Neuronal stem cell (in vitro differentiated cells): ENCODE results near the gene ZNF573.

Experiments
- DNase-seq: peaks from one replicate; pipeline ENCODE4 v3.0.0-alpha.2; 2013; ENCODE audit warnings: low spot score
- H2AFZ ChIP-seq: one replicate; pipeline ENCODE4 v1.6.1; 2013; ENCODE audit warnings: mild to moderate bottlenecking, low read length, inconsistent platforms
- H2AK5ac ChIP-seq: 2 replicates; pipeline ENCODE4 v1.6.1; 2013; ENCODE audit warnings: low read depth, mild to moderate bottlenecking, inconsistent platforms, low read length, moderate library complexity, mixed read lengths
- H2BK120ac ChIP-seq: 2 replicates; pipeline ENCODE4 v1.6.1; 2013; ENCODE audit warnings: low read depth, mild to moderate bottlenecking, inconsistent platforms, low read length, moderate library complexity, mixed read lengths
- H2BK12ac ChIP-seq: one replicate; pipeline ENCODE4 v1.6.1; 2013; ENCODE audit warnings: low read length, inconsistent platforms
- H2BK15ac ChIP-seq: 2 replicates; pipeline ENCODE4 v1.6.1; 2013; ENCODE audit warnings: mild to moderate bottlenecking, low read length, inconsistent platforms, mixed read lengths
- H2BK5ac ChIP-seq: one replicate; pipeline ENCODE4 v1.6.1; 2013; ENCODE audit warnings: inconsistent platforms, mild to moderate bottlenecking, low read length, moderate library complexity
- H3K14ac ChIP-seq: one replicate; pipeline ENCODE4 v1.6.1; 2013; ENCODE audit warnings: low read length, inconsistent platforms
- H3K18ac ChIP-seq: 2 replicates; pipeline ENCODE4 v1.6.1; 2013; ENCODE audit warnings: low read length, inconsistent platforms
- H3K23ac ChIP-seq: 2 replicates; pipeline ENCODE4 v1.6.1; 2013; ENCODE audit warnings: low read depth, mild to moderate bottlenecking, mixed read lengths, low read length, inconsistent platforms; ENCODE audit not compliant: poor library complexity
- H3K27ac ChIP-seq: replicated peaks from 3 replicates; pipeline ENCODE4 v1.5.1; 2013; ENCODE audit warnings: low read length, inconsistent platforms
- H3K27me3 ChIP-seq, 3 experiments: 2 replicates each; pipeline ENCODE4 v1.6.1; 2013; ENCODE audit warnings: low read length in 3 of 3, mild to moderate bottlenecking in 2 of 3, inconsistent platforms in 1 of 3, low read depth in 1 of 3, mixed read lengths in 1 of 3, moderate library complexity in 1 of 3; ENCODE audit not compliant: control insufficient read depth in 3 of 3, insufficient read depth in 3 of 3
- H3K36me3 ChIP-seq, 2 donors: replicated peaks in 1 of 2; 2 replicates each; pipeline ENCODE4 v1.6.1; 2013; ENCODE audit warnings: low read length in 2 of 2; ENCODE audit not compliant: control insufficient read depth in 2 of 2, insufficient read depth in 2 of 2
- H3K4ac ChIP-seq: 2 replicates; pipeline ENCODE4 v1.6.1; 2013; ENCODE audit warnings: inconsistent platforms, mild to moderate bottlenecking, low read length, moderate library complexity
- H3K4me1 ChIP-seq, 2 donors: 1 replicate in 1 of 2; 2 replicates in 1 of 2; pipeline ENCODE4 v1.6.1; 2013; ENCODE audit warnings: low read length in 2 of 2, low read depth in 1 of 2; ENCODE audit not compliant: control insufficient read depth in 2 of 2, insufficient read depth in 1 of 2
- H3K4me2 ChIP-seq: one replicate; pipeline ENCODE4 v1.6.1; 2013; ENCODE audit warnings: mild to moderate bottlenecking, low read length, inconsistent platforms; ENCODE audit not compliant: insufficient read depth, poor library complexity, severe bottlenecking
- H3K4me3 ChIP-seq, 2 donors: 2 replicates each; pipeline ENCODE4 v1.5.1; 2013; ENCODE audit warnings: low read length in 2 of 2, mild to moderate bottlenecking in 2 of 2, inconsistent platforms in 1 of 2, moderate library complexity in 1 of 2
- H3K79me1 ChIP-seq: one replicate; pipeline ENCODE4 v1.6.1; 2013; ENCODE audit warnings: low read depth, mild to moderate bottlenecking, inconsistent platforms, low read length, moderate library complexity
- H3K9ac ChIP-seq: one replicate; pipeline ENCODE4 v1.6.1; 2013; ENCODE audit warnings: mild to moderate bottlenecking, low read depth, low read length, inconsistent platforms; ENCODE audit not compliant: poor library complexity
- H3K9me3 ChIP-seq, 2 donors: replicated peaks in 1 of 2; 2 replicates each; pipeline versions ENCODE3 to v1.6.1; 2013; ENCODE audit warnings: low read length in 2 of 2, mild to moderate bottlenecking in 2 of 2, inconsistent platforms in 1 of 2, low read depth in 1 of 2, mixed read lengths in 1 of 2, moderate library complexity in 1 of 2; ENCODE audit not compliant: control insufficient read depth in 2 of 2, insufficient read depth in 1 of 2
- H4K8ac ChIP-seq: one replicate; pipeline ENCODE4 v1.6.1; 2013; ENCODE audit warnings: low read depth, mild to moderate bottlenecking, inconsistent platforms, low read length, moderate library complexity
- H4K91ac ChIP-seq: one replicate; pipeline ENCODE4 v1.6.1; 2013; ENCODE audit warnings: low read length, low read depth, mild to moderate bottlenecking, inconsistent platforms; ENCODE audit not compliant: poor library complexity
- WGBS, 2 donors: extraction: QIAGEN DNeasy Blood & Tissue Kit; methylation state at CpG; one replicate each; pipeline ENCODE4 v1.1.7; 2013; ENCODE audit warnings: missing lambda C conversion rate in 2 of 2, mixed read lengths in 1 of 2; ENCODE audit not compliant: insufficient read length in 2 of 2, insufficient replicate concordance in 1 of 2; ENCODE audit errors: extremely low coverage in 2 of 2; 5-methylcytosine and 5-hydroxymethylcytosine counted together

ZNF573 gene

DNA sequence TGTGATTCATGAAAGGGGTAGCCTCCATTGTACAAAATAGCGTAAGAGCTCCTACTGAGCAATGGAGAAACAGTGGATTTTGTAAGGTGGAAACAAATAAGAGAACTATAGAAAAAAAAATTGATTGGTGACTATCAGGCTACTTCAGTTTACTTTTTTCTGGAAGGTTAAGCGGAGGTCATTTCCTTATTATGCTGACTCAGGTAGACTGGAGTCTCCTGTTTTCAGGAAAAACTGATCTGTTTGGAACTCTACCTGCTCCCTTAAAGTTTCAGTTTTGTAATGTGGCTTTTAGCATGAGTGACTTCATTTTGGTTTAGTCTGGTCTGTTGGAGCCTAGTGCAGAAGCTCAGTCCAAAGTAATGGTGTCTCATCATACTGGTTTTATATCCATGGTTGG, 63.2 kb downstream of the ZNF573 start:
- Histone ChIP-seq H4K8ac (no peak overlapping the region), H3K4me2 (no peak overlapping the region), H3K23ac (no peak overlapping the region), H3K36me3 (peaks cover 9 to 56% of the 10 kb centered on the region in 2 donors), H3K9ac (no peak overlapping the region), H3K14ac (no peak overlapping the region), H3K27me3 (no peaks in the 10 kb centered on the region), H2BK15ac (no peak overlapping the region), H4K91ac (no peak overlapping the region), H3K4me3 (no peak overlapping the region), H2AFZ (no peak overlapping the region), H3K4ac (no peak overlapping the region), H3K18ac (no peak overlapping the region), H3K27ac (no peak overlapping the region), H3K79me1 (peaks cover 3% of the 10 kb centered on the region), H2BK120ac (no peak overlapping the region), H3K4me1 (no peaks in the 10 kb centered on the region), H2AK5ac (no peak overlapping the region), H2BK5ac (no peak overlapping the region), H3K9me3 (peaks cover 5 to 56% of the 10 kb centered on the region in 2 donors), H2BK12ac (no peak overlapping the region)
- DNase-seq = no peak
- WGBS, 2 donors = no CpG with 5 or more reads among the region's 2 CpGs

DNA sequence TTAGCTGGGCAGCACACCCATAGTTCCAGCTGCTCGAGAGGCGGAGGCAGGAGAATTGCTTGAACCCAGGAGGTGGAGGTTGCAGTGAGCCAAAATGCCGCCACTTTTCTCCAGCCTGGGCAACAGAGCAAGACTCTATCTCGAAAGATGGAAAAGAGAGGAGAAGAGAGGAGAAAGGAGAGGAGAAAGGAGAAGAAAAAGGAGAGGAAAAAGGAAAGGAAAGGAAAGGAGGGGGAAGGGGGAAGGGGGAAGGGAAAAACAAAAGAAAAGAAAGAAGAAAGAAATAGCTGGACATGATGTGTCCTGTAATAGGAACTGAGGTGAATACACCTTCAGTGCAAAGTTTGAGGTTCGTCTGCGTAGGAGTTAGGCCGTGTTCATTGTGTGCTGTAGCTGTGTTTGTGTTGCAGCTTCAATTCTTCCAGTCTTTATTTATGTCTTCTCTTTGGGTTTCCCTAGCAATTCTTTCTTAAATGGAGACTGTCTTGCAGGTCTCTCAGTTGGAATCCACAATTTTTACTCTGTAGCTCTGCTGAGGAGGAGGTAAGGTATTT, 73.3 kb downstream of the ZNF573 start:
- Histone ChIP-seq H3K4me2 (no peak overlapping the region), H2BK5ac (no peak overlapping the region), H2AK5ac (no peak overlapping the region), H2BK15ac (no peak overlapping the region), H4K8ac (no peak overlapping the region), H3K14ac (no peak overlapping the region), H3K4ac (no peak overlapping the region), H2AFZ (no peak overlapping the region), H4K91ac (no peak overlapping the region), H3K18ac (no peak overlapping the region), H3K27ac (no peak overlapping the region), H3K9ac (no peak overlapping the region), H3K79me1 (no peaks in the 10 kb centered on the region), H3K9me3 (peaks cover 2 to 74% of the 10 kb centered on the region in 2 donors), H3K27me3 (no peaks in the 10 kb centered on the region), H2BK12ac (no peak overlapping the region), H3K23ac (no peak overlapping the region), H3K4me1 (no peaks in the 10 kb centered on the region), H3K36me3 (peaks cover 9 to 78% of the 10 kb centered on the region in 2 donors), H3K4me3 (no peak overlapping the region), H2BK120ac (no peak overlapping the region)
- no peak for DNase-seq
- WGBS, 2 donors = no CpG with 5 or more reads among the region's 7 CpGs

DNA sequence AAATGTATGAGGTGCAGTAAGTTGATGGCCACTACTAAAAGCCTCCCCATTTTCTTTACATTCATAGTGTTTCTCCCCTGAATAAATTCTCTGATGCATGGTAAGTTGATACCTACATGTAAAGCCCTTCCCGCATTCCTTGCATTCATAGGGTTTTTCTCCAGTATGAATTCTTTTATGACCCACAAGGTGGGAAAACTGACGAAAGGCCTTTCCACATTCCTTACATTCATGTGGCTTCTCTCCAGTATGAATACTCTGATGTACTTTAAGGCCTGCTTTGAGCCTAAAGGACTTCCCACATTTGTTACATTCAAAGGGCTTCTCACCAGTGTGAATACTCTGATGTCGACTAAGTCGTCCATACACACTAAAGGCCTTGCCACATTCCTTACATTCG, 80.3 kb downstream of the ZNF573 start:
- no peak overlapping the region for H3K27ac ChIP-seq
- peaks cover 10 to 73% of the 10 kb centered on the region in 2 donors for H3K9me3 ChIP-seq
- H3K79me1 ChIP-seq = no peaks in the 10 kb centered on the region
- no peak for DNase-seq
- H3K36me3 ChIP-seq = peaks cover 22 to 68% of the 10 kb centered on the region in 2 donors
- no peaks in the 10 kb centered on the region for H3K27me3 ChIP-seq
- H3K23ac ChIP-seq = no peak overlapping the region
- H4K91ac ChIP-seq = no peak overlapping the region
- H2AFZ ChIP-seq = no peak overlapping the region
- no peak overlapping the region for H4K8ac ChIP-seq
- H3K9ac ChIP-seq = no peak overlapping the region
- H3K18ac ChIP-seq = no peak overlapping the region
- H3K4me3 ChIP-seq = no peak overlapping the region
- WGBS, 2 donors = no CpG with 5 or more reads among the region's 5 CpGs
- H2BK15ac ChIP-seq = no peak overlapping the region
- no peak overlapping the region for H3K4ac ChIP-seq
- no peak overlapping the region for H2BK12ac ChIP-seq
- H3K4me1 ChIP-seq = no peaks in the 10 kb centered on the region
- H2AK5ac ChIP-seq = no peak overlapping the region
- no peak overlapping the region for H3K14ac ChIP-seq
- no peak overlapping the region for H3K4me2 ChIP-seq
- no peak overlapping the region for H2BK120ac ChIP-seq
- no peak overlapping the region for H2BK5ac ChIP-seq

DNA sequence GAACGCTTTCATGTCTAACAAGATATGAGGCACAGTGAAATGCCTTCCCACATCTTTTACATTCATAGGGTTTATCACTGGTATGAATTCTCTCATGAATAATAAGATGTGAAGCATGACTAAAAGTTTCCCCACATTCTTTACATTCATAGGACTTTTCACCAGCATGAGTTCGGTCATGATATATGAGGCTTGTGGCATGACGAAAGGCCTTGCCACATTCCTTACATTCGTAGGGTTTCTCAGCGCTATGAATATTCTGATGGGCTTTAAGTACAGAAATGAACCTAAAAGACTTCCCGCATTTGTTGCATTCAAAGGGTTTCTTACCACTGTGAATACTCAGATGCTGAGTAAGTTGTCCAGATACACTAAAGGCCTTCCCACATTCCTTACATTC, 81.2 kb downstream of the ZNF573 start:
- no peak overlapping the region for H2BK12ac ChIP-seq
- no peak overlapping the region for H3K27ac ChIP-seq
- WGBS, 2 donors = no CpG with 5 or more reads among the region's 6 CpGs

More for the DNA sequence above, 81.2 kb downstream of the ZNF573 start:
- Histone ChIP-seq H4K91ac (no peak overlapping the region), H4K8ac (no peak overlapping the region), H3K36me3 (peaks cover 22 to 62% of the 10 kb centered on the region in 2 donors), H2AFZ (no peak overlapping the region), H2BK120ac (no peak overlapping the region), H3K79me1 (no peaks in the 10 kb centered on the region), H3K4me1 (no peaks in the 10 kb centered on the region), H3K4me3 (no peak overlapping the region), H3K27me3 (no peaks in the 10 kb centered on the region), H3K18ac (no peak overlapping the region), H2BK15ac (no peak overlapping the region), H3K4ac (no peak overlapping the region), H2BK5ac (no peak overlapping the region), H3K14ac (no peak overlapping the region), H3K9ac (no peak overlapping the region), H3K23ac (no peak overlapping the region), H2AK5ac (no peak overlapping the region), H3K4me2 (no peak overlapping the region), H3K9me3 (peaks cover 10 to 68% of the 10 kb centered on the region in 2 donors)
- no peak for DNase-seq
